ENCODE results near the gene SUCLG2.
"Not testable (repeated sequence)": the region's sequence is repeated elsewhere in the genome, so short reads cannot be mapped to it uniquely, and the experiment has no call there.

Gene SUCLG2

DNA sequence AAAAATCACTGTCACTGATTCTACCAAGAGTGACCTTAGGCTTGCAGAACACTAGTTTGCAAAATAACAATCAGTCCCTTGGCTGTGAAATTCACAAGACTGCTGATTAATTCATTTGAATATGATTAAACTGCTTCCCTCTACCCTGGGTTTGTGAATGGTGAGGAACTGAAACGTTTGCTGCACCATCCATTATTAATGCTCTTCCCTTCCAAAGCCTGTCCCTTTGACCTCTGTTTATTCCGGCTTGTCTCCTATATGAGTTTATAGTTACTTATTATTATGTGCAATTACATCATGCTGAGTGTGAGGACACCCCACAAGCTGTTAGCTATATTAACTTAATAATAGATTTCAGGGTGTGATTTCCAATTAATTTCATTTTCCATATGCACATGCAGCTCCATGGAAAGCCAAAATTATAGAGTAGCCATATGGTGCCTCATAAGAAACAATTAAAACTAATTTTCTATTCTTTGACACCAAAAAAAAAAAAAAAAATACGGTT lies 96.5 kb downstream of the SUCLG2 start:
- DNase-seq = no peak

DNA sequence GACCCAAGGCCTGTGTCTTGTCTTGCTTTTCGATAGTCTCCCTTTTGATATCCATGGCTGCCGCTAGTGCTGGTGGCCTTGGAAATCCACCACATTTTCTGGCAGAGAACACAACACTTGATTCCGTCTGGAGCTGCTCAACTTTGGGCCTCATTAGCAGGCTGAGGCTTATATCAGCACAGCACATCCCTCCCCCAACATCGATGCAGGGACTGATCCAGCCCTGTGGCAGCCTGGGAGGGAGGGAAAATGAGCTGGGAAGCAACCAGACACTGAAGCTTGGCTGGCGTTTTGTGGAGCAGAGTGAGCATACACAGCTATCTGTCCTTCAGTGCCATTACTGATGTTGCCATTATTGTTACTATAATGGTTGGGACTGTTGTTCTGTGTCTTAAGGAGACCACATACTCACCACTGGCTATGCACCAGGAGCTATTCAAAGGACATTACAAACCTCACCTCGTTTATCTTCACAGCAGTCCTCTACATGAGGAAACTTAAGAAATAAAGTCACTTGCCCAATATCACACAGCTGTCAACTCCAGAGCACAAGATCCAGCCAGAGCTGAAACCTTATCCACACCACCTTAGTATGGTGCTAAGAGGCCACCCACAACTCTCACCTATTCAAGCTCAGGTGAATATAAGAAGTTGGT lies 102.9 kb downstream of the SUCLG2 start:
- no peak for DNase-seq

DNA sequence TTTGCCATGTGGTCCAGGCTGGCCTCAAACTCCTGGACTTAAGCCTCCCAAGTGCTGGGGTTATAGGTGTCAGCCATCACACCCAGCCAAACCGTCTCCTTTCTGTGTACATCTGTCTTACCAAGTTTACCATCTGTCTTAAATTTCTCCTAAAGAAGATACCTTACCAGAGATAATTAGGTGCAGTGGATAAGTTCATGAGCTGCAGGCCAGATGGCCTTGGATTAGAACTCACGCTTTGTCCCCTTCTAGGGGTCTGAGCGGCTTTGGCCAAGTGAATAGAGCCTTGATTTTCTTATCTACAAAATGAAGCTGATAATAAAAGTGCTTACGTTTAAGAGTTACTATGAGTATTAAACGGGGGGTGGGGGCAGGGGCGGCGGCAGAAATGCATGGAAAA lies 103.9 kb downstream of the SUCLG2 start:
- no peak for DNase-seq

DNA sequence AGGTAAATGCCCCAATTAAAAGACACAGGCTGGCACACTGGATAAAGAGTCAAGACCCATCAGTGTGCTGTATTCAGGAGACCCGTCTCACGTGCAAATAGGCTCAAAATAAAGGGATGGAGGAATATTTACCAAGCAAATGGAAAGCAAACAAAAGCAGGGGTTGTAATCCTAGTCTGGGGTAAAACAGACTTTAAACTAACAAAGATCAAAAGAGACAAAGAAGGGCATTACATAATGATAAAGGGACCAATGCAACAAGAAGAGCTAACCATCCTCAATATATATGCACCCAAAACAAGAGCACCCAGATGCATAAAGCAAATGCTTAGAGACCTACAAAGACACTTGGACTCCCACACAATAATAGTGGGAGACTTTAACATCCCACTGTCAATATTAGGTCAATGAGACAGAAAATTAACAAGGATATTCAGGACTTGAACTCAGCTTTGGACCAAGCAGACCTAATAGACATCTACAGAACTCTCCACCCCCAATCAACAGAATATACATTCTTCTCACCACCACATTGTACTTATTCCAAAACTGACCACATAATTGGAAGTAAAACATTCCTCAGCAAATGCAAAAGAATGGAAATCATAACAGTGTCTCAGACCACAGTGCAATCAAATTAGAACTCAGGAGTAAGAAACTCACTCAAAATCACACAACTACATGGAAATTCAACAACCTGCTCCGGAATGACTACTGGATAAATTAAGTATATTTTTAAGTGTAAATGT lies 111.7 kb downstream of the SUCLG2 start:
- not testable (repeated sequence) for DNase-seq

DNA sequence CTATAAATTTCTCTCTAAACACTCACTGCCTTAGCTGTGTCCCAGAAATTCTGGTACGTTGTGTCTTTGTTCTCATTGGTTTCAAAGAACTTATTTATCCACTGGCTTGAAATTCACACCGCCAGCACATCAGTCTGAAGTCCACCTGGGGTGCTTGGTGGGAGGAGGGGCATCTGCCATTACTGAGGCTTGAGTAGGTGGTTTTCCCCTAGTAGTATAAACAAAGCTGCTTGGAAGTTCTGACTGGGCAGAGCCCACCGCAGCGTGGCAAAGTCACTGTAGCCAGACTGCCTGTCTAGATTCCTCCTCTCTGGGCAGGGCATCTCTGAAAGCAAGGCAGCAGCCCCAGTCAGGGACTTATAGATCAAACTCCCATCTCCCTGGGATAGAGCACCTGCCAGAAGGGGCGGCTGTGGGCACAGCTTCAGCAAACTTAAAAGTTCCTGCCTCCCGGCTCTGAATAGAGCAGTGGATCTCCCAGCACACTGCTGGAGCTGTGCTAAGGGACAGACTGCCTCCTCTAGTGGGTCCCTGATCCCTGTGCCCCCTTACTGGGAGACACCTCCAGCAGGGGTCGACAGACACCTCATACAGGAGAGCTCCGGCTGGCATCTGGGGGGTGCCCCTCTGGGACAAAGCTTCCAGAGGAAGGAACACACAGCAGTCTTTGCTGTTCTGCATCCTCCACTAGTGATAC lies 114.1 kb downstream of the SUCLG2 start:
- DNase-seq = no peak

DNA sequence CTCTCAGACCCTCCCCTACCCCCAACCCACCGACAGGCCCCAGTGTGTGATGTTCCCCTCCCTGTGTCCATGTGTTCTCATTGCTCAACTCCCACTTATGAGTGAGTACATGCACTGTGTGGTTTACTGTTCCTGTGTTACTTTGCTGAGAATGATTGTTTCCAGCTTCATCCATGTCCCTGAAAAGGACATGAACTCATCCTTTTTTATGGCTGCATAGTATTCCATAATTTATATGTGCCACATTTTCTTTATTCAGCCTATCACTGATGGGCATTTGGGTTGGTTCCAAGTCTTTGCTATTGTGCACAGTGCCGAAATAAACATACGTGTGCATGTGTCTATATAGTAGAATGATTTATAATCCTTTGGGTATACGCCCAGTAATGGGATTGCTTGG lies 117.2 kb downstream of the SUCLG2 start:
- not testable (repeated sequence) for DNase-seq

DNA sequence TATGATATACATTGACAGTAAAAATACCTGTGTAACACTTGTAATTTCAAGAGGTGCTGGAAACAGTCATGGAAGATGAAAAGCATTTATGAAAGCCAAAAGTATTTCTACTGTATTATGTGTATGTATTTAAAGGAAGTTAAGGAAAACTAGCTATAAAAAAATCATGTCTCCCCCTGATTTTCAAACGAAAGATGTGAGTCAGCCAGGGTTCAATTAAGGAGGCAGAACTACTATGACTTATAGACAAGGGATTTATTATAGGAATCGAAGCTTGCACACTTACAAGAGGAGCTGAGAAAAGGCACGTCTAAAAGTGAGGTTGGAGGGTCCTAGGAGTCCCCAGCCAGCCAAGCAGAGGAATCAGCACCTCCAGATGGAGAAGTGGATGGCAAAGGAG lies 119.4 kb downstream of the SUCLG2 start:
- no peak for DNase-seq

DNA sequence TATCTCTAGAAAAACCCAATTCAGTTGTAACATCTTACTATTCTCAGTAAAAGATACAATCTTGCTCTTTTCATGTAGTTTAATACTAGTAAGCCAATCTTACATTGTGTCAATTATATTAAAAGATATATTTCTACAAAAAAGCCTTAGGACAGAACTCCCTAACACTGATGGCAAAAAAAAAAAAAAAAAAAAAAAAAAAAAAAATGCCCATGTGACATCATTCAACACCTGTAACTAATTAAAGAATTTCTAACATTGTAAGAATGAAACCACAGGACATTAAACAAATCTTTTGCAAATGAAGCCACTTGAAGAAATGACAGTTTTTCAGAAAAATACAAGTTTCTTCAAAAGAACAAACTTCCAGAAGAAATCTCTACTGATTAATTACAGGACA lies 119.8 kb downstream of the SUCLG2 start:
- DNase-seq = no peak

DNA sequence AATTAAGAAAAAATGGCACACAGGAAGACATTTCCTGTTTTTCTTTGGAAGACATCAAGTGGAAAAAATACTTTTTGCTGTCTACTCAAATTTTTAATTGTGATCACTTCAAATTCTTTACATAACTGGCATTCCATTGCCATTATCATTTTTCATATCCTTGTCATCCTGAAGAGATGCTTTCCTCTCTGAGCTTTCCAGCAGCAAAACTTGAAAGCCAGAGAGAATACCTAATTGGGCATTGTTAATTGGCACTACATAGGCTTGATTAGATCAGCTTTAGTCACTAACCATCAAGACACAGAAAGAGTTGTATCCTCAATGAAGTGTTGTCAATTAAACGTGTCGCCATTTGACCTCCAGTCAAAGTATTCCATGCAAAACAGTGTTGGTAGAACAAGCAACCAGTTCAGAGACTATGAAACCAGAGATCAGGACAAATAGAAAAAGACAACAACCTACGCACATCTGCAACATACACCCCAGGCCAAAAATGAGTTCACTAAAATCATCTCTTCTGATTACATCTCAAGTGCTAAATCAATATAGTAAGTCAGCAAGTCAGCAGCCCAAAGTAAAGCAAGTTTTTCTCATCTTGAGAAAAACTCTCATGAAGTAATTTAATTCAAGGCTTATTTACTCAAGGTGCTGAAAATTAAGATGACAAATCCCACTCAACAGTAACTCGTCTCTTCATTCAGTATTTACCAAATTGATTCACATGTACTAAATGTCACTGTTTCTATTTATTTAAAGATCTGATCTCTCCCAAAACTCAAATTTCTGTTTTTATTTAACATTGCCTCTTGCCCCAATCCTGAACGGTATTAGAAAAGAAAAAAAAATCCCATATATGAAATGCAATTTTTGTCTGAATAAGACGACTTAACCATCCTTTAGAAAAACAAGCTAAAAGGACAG lies 123.0 kb downstream of the SUCLG2 start:
- DNase-seq = no peak

DNA sequence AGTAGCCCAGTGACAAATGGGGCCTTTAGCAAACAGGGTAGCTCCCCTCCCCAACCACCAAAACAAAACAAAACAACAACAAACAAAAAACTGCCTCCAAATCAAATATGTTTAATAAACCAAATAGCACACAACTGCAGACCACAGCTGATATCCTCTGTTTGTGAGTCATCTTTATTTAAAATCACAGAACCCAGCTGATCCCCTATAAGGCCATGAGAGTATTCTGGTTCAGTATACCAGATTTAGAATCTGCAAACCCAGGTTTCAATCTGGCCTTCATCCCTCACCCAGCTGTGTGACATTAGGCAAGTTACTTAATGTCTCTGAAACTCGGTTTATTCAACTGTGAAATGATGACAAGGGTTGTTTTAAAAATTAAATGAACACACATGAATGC lies 124.5 kb downstream of the SUCLG2 start:
- no peak for DNase-seq

DNA sequence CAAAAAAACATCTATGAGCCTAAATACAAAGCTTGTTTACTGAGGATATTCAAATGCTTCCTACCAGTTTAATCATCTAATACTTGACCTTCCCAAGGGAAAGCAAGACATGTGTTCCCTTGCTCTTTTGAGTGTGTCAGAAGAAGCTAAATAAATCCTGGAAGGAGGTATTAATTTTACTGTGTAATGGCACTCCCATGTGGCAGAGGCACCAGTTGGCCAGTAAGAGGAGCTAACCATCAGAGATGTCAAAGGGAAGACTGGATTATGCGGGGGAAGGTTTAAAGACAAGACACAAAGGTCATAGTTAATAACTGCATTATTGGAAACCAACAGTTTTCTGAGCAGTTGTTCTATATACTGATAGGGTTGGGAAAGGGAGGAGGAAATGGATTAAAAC lies 125.1 kb downstream of the SUCLG2 start:
- DNase-seq = no peak

DNA sequence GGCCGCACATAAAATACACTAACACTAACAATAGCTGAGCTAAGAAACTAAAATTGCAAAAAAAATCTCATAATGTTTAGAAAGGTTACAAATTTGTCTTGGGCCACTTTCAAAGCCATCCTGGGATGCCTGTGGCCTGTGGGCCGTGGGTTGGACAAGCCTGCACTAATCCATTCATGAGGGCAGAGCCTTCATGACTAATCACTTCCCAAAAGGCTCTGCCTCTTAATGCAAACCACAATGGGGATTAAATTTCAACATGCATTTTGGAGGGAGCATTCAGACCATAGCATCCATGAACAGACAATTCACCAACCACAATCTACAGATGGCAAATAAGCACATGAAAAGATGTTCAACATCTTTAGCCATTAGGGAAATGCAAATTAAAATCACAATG lies 128.2 kb downstream of the SUCLG2 start:
- DNase-seq = no peak

DNA sequence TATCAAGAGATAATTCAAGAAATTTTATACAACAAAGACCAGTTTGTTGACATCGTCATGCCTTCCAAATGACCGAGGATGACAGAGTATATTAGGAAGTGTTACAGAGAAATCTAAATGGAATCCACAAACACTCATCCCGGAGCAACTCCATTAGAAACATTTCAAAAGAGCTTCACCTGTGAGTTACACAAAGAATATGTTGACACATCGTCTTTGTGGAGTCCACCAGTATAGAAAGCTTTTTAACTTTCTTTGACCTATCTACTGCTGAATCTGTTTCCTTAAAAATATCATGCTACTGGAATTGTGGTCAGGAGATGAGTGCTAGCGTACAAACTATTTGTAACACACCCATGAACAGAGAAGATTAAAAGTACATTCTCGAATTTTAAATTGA lies 130.4 kb downstream of the SUCLG2 start:
- no peak for DNase-seq

DNA sequence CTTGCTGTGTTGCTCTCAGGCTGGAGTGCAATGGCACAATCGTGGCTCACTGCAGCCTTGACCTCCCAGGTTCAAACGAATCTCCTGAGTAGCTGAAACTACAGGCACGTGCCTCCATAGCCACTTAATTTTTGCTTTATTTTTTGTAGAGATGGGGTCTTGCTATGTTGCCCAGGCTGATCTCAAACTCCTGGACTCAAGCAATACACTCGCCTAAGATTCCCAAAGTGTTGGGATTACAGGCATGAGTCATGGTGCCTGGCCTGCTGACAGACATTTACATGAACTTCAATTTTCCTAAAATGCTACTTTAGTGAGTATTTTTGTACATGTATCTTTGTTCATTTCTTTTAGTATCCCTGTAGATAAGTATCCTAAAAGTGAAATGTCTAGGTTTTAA lies 132.3 kb downstream of the SUCLG2 start:
- DNase-seq = no peak

DNA sequence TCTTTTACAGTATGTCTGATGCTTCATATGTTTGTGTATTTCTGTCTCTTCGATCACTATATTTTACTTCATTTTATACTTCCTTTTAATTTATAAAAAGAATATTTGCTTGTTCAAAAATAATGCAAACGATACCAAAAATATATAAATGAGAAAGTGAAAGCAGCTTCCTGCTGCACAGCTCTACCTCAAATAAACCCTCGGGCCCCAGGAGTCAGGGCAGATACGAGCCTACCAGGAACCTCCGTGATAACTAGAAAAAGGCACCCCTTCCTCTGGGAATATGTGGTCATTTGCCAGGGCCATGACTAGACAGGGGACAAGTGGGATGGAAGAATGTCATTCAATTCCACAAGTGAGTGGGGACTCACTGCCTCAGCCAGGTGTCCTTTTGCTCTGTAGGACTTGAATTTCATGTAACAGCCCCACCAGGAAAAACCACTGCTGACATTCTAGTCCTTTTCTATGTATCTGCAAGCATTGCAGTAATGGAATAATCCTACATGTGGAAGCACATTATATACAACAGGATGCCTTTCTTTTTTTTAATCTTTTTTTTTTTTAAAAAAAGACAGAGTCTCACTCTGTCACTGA lies 133.3 kb downstream of the SUCLG2 start:
- DNase-seq = no peak

DNA sequence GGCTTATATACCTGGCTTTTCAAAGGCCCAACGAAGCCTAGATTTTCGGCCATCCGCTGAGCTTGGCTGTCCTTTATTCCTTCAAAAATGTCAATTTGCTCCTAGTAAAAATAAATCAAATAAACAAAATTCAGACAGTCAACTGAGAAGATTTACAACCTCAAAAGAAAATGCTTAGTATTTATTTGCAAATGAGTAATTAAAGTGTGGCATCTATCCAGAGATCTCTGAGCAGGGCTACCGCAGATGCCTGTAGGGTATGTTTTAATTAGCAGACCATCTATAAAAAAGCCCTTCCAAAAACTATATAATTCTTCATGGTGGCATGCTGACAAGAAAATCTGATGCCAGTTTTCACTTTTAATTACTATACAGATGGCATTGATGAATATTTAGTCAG lies 136.2 kb downstream of the SUCLG2 start:
- no peak for DNase-seq

DNA sequence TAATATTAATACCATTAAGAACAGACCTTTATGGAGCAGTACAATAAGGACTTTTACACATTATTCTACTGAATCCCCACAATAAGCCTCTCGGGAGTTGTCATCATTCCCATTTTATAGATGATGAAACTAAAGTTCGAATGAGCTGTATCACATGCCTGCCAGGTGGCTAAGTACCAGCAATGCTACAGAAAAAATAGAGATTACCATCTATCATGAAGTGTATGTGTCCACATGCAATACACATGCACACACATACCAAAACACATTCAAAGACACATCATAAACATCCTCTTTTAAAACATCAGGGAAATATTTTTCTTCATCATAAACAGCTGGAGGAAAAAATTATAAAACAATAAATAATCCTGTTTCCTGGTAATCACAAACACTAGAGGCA lies 136.6 kb downstream of the SUCLG2 start:
- DNase-seq = no peak

DNA sequence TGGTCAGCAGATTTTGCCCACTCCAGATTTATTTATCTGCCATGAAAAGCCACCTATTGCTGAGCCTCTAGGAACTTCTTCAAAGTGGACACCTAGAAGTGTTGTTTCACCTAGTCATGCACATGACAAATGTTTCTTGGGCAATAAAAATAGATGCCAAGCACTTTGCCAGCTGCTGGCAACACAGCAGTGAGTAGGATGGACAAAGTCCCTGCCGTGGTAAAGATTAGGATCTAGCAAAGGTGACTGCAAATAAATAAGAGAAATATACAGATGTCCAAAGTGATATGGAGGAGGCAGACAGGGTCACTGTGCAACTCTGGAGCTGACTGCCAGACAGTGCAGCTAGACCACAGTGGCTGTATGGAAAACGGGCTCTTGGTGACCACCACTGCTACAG lies 137.9 kb downstream of the SUCLG2 start:
- DNase-seq = no peak

DNA sequence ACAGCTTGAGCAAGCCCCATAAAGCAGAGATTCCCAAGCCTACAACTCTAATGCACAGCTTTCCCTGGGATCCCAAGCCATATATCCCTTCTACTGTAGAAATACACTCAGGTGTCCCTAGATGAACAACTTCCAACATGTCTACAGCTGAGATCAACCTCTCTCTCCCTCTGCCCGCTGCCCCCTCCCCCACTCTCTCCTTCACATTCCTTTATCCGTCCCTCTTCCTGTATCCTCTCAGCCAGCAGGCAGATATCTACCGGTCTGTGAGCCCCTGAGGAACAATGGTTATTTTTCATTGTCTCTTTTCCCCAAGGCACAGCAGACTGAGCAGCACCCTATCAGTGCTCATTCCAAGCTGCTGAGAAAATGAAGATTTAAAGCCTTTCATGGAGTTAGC lies 138.6 kb downstream of the SUCLG2 start:
- no peak for DNase-seq

DNA sequence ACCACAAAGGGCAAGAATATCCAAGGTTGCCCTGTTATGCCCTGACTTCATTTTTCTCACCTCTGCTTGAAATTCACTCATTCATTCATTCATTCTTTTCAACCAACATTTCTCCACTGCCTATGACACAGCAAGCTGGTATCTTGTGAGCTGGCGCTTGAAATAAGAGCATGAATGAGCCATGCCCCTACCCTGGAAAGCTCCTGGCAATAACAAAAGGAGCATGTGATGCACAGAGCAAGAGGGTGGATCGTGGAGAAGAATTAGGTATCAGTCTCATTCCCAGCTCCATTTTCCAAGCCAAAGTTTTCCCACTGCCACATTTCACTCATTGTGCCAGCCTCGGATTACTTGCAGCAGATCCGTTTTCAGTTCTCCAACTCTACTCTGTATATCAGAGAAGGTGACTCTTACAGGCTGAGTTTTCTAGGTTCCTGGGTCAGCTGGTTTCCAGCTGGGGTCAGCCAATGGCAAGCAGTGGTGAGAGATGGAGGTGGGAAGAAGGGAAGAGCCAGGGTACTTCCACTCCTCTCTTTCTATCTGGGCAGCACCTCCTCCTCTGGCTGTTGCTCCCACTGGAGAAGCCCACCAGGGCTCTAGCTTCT lies 144.8 kb downstream of the SUCLG2 start:
- DNase-seq = no peak

DNA sequence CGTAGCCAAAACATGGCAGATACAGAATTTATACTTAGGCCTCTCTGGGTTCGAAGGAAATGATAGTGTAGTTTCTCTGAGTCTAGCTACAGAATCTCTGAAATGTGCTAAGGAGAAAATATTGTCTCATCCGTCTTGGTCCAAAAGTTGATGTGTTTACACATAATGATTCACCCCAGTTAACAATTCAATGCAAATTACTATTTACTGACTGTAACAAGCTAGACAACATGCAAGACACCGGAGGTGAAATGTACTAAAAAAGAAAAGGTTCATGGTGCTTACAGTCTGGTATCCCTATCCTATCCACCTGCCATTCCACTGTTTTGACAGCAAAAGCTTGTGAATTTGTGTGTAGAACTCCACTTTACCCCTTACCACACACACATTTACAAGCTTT lies 146.8 kb downstream of the SUCLG2 start:
- no peak for DNase-seq

DNA sequence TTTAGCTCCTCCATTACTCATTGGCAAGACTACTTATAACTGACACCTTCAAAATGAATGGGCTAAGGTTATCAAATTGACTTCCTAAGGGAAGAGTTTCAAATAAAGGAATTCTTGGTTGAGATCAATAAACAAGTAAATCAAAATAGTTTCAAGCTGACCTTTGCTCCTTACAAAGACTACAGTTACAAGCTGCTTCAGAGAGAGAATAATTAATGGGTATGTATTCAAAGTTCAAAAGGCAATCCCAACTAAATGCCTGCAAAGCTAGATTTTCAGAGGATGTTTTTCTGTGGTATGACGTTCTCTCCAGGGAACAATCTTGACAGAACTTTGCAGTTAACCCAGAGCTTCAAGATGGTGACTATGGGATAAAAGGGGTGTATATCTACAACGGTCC lies 153.7 kb downstream of the SUCLG2 start:
- DNase-seq = no peak
